ENCODE results near the gene C18orf54. TPM values are rescaled to one million over a fixed set of nuclear protein-coding genes. Genes with fewer than 3 reads are reported as not detected.

The C18orf54 gene
- total RNA-seq, 1 experiment from 2014 or later, result 5.1 TPM

DNA sequence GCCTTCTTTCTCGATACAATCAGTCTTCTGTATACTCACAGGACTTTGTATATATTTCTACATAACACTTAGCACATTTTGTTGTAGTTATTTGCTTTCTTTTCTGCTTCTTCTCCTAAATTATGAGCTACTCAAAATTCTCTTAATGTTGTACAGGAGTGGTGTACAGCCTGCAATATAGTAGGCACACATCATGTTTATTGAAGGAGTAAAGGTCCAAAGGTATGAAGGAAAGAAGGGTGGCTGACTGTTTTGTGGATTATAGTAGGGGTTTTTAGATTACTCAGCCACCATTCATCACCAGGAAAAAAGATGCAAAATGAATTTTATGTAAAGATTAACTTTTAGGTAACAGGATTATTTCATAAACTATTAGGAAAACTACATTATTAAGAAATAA, 54.1 kb downstream of the C18orf54 start:
- Histone ChIP-seq H3K9ac (ENCODE audit: low read length) (no peak overlapping the region), H4K20me1 (ENCODE audit: low read length) (no peaks in the 10 kb centered on the region), H3K4me1 (ENCODE audit: insufficient read depth, low read length) (peaks cover 7% of the 10 kb centered on the region; the same call in 1 of the 2 replicates), H3K27ac (ENCODE audit: low read length) (no peak overlapping the region), H3K4me3 (ENCODE audit: low read length) (no peak overlapping the region), H3K27me3 (ENCODE audit: low read length) (no peaks in the 10 kb centered on the region), H3K9me2 (replicated peaks; ENCODE audit: low read length) (no peaks in the 10 kb centered on the region), H2AFZ (ENCODE audit: low read length) (no peak overlapping the region), H3K79me2 (ENCODE audit: low read length) (no peaks in the 10 kb centered on the region), H3K4me2 (ENCODE audit: low read length) (no peak overlapping the region), H3F3A (ENCODE audit: low read length, unreplicated experiment) (no peaks in the 10 kb centered on the region), H3K9me3 (ENCODE audit: low read length) (no peaks in the 10 kb centered on the region), H3K36me3 (ENCODE audit: low read depth, low read length) (no peaks in the 10 kb centered on the region)
- DNase-seq (no peak), ATAC-seq (no peak)
- intact Hi-C loops (cut with micrococcal nuclease), result no loop called here
- BruUV-seq (replicated peaks), result no TSS peak
- ChIA-PET POLR2A (ENCODE audit: unreplicated experiment) (no interaction called here), CTCF (no interaction called here)
- TF ChIP-seq EZH2 (IDR thresholded peaks at IDR 0.05; ENCODE audit: low read length, unreplicated experiment) (no peak), EZH2phosphoT487 (IDR thresholded peaks at IDR 0.05; ENCODE audit: borderline replicate concordance, low read length) (no peak), CTCF (conservative IDR thresholded peaks at IDR 0.05; ENCODE audit: low read depth, low read length) (no peak)

DNA sequence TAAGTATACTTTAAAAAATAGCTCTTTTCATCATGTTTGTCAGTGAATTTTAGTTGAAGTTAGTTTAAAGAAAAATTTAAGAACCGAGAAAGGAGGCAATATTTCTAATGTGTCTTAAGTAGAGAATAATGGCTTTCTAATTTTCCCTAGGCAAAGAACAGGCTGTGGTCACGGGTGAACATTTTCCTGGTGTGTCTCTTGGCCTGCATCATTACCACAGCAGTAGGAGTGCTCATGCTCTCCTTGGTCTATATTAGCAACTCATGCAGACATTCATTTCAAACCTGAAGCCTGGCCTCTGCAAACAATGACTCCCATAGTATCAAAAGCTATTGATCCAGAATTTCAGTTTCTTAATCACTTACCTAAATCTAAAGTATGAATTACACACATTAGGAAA, 57.4 kb downstream of the C18orf54 start:
- no peaks in the 10 kb centered on the region for H4K20me1 ChIP-seq (ENCODE audit: low read length)
- H2AFZ ChIP-seq (ENCODE audit: low read length), result no peak overlapping the region
- no peaks in the 10 kb centered on the region for H3K27me3 ChIP-seq (ENCODE audit: low read length)
- TF ChIP-seq EZH2 (IDR thresholded peaks at IDR 0.05; ENCODE audit: low read length, unreplicated experiment) (no peak), CTCF (conservative IDR thresholded peaks at IDR 0.05; ENCODE audit: low read depth, low read length) (no peak), EZH2phosphoT487 (IDR thresholded peaks at IDR 0.05; ENCODE audit: borderline replicate concordance, low read length) (no peak)
- ATAC-seq, result no peak
- intact Hi-C loops (cut with micrococcal nuclease), result no loop called here
- no peaks in the 10 kb centered on the region for H3K36me3 ChIP-seq (ENCODE audit: low read depth, low read length)
- no peak overlapping the region for H3K9ac ChIP-seq (ENCODE audit: low read length)
- no peaks in the 10 kb centered on the region for H3F3A ChIP-seq (ENCODE audit: low read length, unreplicated experiment)
- no peaks in the 10 kb centered on the region for H3K9me3 ChIP-seq (ENCODE audit: low read length)
- no peak overlapping the region for H3K27ac ChIP-seq (ENCODE audit: low read length)
- POLR2A ChIA-PET (ENCODE audit: unreplicated experiment), result no interaction called here
- CTCF ChIA-PET, result no interaction called here
- BruUV-seq (replicated peaks), result no TSS peak
- no peak overlapping the region for H3K4me2 ChIP-seq (ENCODE audit: low read length)
- no peaks in the 10 kb centered on the region for H3K79me2 ChIP-seq (ENCODE audit: low read length)
- H3K9me2 ChIP-seq (replicated peaks; ENCODE audit: low read length), result no peaks in the 10 kb centered on the region
- no peak overlapping the region for H3K4me3 ChIP-seq (ENCODE audit: low read length)
- peaks cover 10% of the 10 kb centered on the region; the same call in 1 of the 2 replicates for H3K4me1 ChIP-seq (ENCODE audit: insufficient read depth, low read length)
- no peak for DNase-seq

DNA sequence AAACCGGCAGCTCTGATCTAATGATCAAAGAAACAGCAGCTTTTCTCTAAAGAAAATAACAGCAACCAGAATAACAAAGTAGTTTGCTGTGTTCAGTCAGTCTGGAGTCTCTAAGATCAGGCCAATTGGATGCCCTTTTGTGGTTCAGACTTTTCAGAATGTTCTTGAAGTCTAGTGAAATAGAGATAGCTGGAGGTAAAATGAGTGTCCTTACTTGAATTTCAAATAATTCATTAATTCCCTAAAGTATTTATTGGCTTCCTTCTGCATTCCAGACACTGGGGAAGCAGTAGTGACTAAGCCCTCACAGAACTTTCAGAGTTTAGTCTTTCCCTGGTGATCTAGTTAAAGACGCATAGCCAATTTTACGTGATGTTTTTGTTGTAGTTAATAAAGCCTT, 58.7 kb downstream of the C18orf54 start:
- Histone ChIP-seq H3K4me2 (ENCODE audit: low read length) (peak overlapping the region; percentile 17), H3K9ac (ENCODE audit: low read length) (no peak overlapping the region), H3K27me3 (ENCODE audit: low read length) (no peaks in the 10 kb centered on the region), H3K27ac (ENCODE audit: low read length) (no peak overlapping the region), H3K4me1 (ENCODE audit: insufficient read depth, low read length) (peaks cover 10% of the 10 kb centered on the region; the same call in 1 of the 2 replicates), H3F3A (ENCODE audit: low read length, unreplicated experiment) (no peaks in the 10 kb centered on the region), H2AFZ (ENCODE audit: low read length) (0 out of 2 replicates have a peak overlapping the region, but pooled peaks have one; percentile 25), H3K9me2 (replicated peaks; ENCODE audit: low read length) (no peaks in the 10 kb centered on the region), H3K79me2 (ENCODE audit: low read length) (no peaks in the 10 kb centered on the region), H4K20me1 (ENCODE audit: low read length) (no peaks in the 10 kb centered on the region), H3K9me3 (ENCODE audit: low read length) (no peaks in the 10 kb centered on the region), H3K4me3 (ENCODE audit: low read length) (no peak overlapping the region), H3K36me3 (ENCODE audit: low read depth, low read length) (no peaks in the 10 kb centered on the region)
- ChIA-PET POLR2A (ENCODE audit: unreplicated experiment) (no interaction called here), CTCF (no interaction called here)
- intact Hi-C loops (cut with micrococcal nuclease), result no loop called here
- peak; percentile 66 for ATAC-seq
- TF ChIP-seq EZH2 (IDR thresholded peaks at IDR 0.05; ENCODE audit: low read length, unreplicated experiment), result no peak
- no peak for TF ChIP-seq EZH2phosphoT487 (IDR thresholded peaks at IDR 0.05; ENCODE audit: borderline replicate concordance, low read length)
- TF ChIP-seq CTCF (conservative IDR thresholded peaks at IDR 0.05; ENCODE audit: low read depth, low read length), result no peak
- BruUV-seq (replicated peaks), result no TSS peak
- peak; percentile 55 for DNase-seq
